Naive B cell (primary cell): ENCODE data around the gene CASQ2. TPM values are rescaled to one million over a fixed set of nuclear protein-coding genes. Genes with fewer than 3 reads are reported as not detected.

Experiments
- ATAC-seq, 2 donors: fragments of 150-1000 bp; cut with Tn5 transposase; 2 replicates each; pipeline ENCODE4 v1.10.0; 2021; ENCODE audit warnings: low read depth in 2 of 2, mild to moderate bottlenecking in 2 of 2, moderate library complexity in 2 of 2
- DNase-seq: peaks from one replicate; pipeline ENCODE4 v3.0.0; 2022
- H3K27ac Mint-ChIP-seq, 6 donors: one replicate each; pipeline ENCODE4 v1.8.0; 2020 to 2022; ENCODE audit warnings: mild to moderate bottlenecking in 6 of 6, mixed read lengths in 6 of 6, moderate library complexity in 5 of 6, inconsistent platforms in 2 of 6
- H3K27me3 Mint-ChIP-seq, 3 donors: one replicate each; pipeline ENCODE4 v1.8.0; 2021 to 2022; ENCODE audit warnings: mixed read lengths in 3 of 3, mild to moderate bottlenecking in 1 of 3
- H3K36me3 Mint-ChIP-seq, 2 donors: one replicate each; pipeline ENCODE4 v1.8.0; 2020 to 2022; ENCODE audit warnings: mixed read lengths in 2 of 2, inconsistent platforms in 1 of 2, mild to moderate bottlenecking in 1 of 2
- H3K4me1 Mint-ChIP-seq, 3 donors: one replicate each; pipeline ENCODE4 v1.8.0; 2020 to 2022; ENCODE audit warnings: mixed read lengths in 3 of 3, inconsistent platforms in 1 of 3, mild to moderate bottlenecking in 1 of 3, moderate library complexity in 1 of 3
- H3K4me3 Mint-ChIP-seq, 8 donors: one replicate each; pipeline ENCODE4 v1.8.0; 2020 to 2022; ENCODE audit warnings: mild to moderate bottlenecking in 8 of 8, mixed read lengths in 8 of 8, moderate library complexity in 8 of 8, inconsistent platforms in 2 of 8
- H3K9me3 Mint-ChIP-seq, 7 donors: one replicate each; pipeline ENCODE4 v1.8.0; 2020 to 2022; ENCODE audit warnings: mixed read lengths in 7 of 7, mild to moderate bottlenecking in 5 of 7, inconsistent platforms in 2 of 7, moderate library complexity in 1 of 7
- polyA plus RNA-seq, 6 donors: library from polyadenylated mRNA; unstranded; fragments of 300-500 nt; fragmentation: Illumina TruSeq; gene quantifications; one replicate each; pipeline ENCODE4 v1.2.3, GENCODE V29; 2021; ENCODE audit warnings: low read depth in 6 of 6

Gene CASQ2
- polyA plus RNA-seq, 6 donors from 2014 or later: not detected

DNA sequence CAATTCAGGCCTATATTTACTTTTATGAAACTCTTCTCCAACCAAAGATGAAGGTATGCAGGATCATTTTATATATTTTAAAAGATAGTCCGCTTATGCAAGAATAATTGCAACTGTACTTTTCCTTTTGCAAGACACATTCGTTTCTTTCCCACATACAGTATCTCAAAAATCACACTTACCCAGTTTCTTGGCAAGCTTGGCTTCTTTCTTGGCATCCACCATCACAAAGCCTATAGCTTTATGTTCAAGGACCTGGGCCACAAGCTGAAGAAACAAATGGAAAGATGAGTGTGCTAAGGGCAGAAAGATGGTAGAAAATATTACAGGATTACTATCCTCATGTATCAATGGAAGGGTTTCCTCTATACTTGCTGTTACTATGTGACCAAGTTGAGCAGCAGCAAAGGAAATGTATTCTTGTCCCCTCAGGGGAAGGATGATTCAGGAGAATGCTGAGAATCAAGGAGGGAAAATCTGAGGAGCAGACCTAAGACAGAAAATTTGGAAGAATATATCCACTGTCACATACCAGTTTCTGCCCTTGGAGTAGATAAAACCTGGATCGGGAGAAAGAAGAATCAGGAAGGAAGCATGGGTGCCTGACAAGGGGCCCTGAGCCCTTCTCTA lies 23.8 kb downstream of the CASQ2 start:
- ATAC-seq: no peak
- peaks cover 10 to 11% (median 11%) of the 10 kb centered on the region in 3 donors for H3K27me3 Mint-ChIP-seq
- no peak for DNase-seq
- no peak overlapping the region for H3K4me3 Mint-ChIP-seq
- H3K27ac Mint-ChIP-seq: no peak overlapping the region
- peaks cover 0 to 4% (median 0%) of the 10 kb centered on the region in 7 donors for H3K9me3 Mint-ChIP-seq
- no peaks in the 10 kb centered on the region for H3K36me3 Mint-ChIP-seq
- H3K4me1 Mint-ChIP-seq: no peaks in the 10 kb centered on the region

DNA sequence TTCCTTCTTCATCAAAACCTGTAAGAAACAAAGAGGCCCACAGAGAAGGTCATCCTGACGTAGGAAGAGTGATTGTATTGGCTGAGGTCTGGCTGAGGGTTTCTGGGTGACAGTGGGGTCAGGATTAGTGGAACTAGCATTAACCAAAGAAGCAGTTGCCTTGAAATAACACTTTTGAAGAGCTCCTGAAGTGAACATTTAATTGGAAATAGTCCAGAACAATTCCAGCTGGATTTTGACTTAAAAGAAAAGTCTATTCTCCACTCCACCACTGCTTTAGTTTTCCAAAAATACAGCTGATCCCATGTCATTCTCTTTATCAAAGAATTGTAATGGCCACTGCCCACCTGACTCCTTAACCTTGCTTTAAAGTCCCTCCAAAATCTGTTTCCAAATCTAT lies 27.7 kb downstream of the CASQ2 start:
- Mint-ChIP-seq H3K4me3 (no peak overlapping the region), H3K36me3 (no peaks in the 10 kb centered on the region), H3K9me3 (peaks cover 0 to 4% (median 0%) of the 10 kb centered on the region in 7 donors), H3K27ac (no peak overlapping the region), H3K4me1 (no peaks in the 10 kb centered on the region), H3K27me3 (peaks cover 4 to 9% (median 7%) of the 10 kb centered on the region in 3 donors)
- DNase-seq (no peak), ATAC-seq (no peak)

DNA sequence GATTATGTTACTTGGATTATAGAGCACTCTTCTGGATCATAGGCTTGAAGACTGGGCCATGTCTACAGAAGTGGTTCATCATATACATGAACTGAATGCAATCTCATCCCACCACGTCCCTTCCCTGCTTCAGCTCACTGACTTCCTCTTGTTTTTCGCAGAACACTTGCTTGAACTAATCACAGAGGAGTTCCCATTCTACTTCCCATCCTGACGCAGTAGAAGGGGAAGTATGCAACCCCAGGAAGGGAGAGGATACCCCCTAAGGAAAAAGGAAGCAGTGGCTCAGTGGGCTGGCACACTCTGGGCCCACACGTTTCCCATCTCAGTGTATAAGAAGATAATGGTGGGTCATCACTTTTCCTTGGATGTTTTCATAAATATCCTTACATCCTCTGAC lies 36.2 kb downstream of the CASQ2 start:
- Mint-ChIP-seq H3K4me1 (no peaks in the 10 kb centered on the region), H3K27me3 (peaks cover 6 to 9% (median 9%) of the 10 kb centered on the region in 3 donors), H3K27ac (no peak overlapping the region), H3K36me3 (no peaks in the 10 kb centered on the region), H3K4me3 (no peak overlapping the region), H3K9me3 (no peaks in the 10 kb centered on the region)
- no peak for DNase-seq
- ATAC-seq: no peak

DNA sequence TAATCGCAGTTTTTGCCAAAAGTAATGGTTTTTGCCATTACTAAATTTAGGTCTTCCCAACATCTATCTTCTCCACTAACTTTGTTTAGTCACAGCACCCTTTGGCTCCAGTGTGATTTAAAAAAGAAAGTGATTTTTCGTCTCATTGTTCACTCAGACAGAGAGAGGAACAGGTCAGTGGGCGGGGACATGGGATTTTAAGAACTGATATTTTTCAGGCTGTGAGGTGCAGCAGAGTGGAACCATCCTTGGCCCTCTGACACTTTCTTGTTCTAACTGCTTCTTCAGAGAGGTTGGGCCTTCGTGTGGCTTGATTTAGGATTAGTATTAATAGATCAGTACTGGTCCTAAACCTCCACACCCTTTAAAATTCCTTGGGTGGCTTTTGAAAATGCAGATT lies 38.8 kb downstream of the CASQ2 start:
- no peak for DNase-seq
- ATAC-seq: no peak
- Mint-ChIP-seq H3K9me3 (no peaks in the 10 kb centered on the region), H3K4me3 (no peak overlapping the region), H3K4me1 (no peaks in the 10 kb centered on the region), H3K27ac (no peak overlapping the region), H3K36me3 (no peaks in the 10 kb centered on the region), H3K27me3 (peaks cover 6 to 9% (median 8%) of the 10 kb centered on the region in 3 donors)

GRCh38 chr1:115728341-115728740 lies 40.2 kb downstream of the CASQ2 start:
- H3K4me3 Mint-ChIP-seq: no peak overlapping the region
- ATAC-seq: no peak
- no peaks in the 10 kb centered on the region for H3K36me3 Mint-ChIP-seq
- H3K27me3 Mint-ChIP-seq: no peaks in the 10 kb centered on the region
- H3K4me1 Mint-ChIP-seq: no peaks in the 10 kb centered on the region
- no peak overlapping the region for H3K27ac Mint-ChIP-seq
- H3K9me3 Mint-ChIP-seq: no peaks in the 10 kb centered on the region
- DNase-seq: no peak

DNA sequence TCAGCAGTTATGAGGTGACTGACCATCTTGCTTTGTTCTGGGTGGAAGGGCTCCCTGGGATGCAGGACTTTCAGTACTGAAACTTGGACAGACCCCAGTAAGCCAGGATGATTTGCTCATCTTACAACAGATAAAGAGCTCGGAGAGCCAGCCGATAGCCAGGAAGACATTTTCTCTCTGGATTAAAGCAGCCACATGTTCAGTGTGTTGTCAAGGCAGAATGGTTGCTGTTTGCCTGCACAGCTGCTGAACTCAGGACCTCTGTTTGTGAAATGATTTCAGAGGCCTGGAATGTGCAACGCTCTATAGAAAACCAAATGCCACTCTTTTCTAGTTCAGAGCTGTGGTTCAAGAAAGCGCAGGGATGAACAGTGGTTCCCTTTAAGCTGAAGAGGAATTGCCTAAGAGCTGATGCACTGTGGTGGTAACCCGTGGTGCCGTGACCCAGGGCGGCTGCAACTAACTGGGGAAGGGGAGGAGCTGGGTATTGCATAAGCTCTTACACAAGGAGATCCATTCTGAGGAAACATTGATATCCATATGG lies 40.7 kb downstream of the CASQ2 start:
- no peak for ATAC-seq
- Mint-ChIP-seq H3K4me3 (no peak overlapping the region), H3K4me1 (no peaks in the 10 kb centered on the region), H3K27ac (no peak overlapping the region), H3K9me3 (no peaks in the 10 kb centered on the region), H3K27me3 (no peaks in the 10 kb centered on the region), H3K36me3 (no peaks in the 10 kb centered on the region)
- no peak for DNase-seq

DNA sequence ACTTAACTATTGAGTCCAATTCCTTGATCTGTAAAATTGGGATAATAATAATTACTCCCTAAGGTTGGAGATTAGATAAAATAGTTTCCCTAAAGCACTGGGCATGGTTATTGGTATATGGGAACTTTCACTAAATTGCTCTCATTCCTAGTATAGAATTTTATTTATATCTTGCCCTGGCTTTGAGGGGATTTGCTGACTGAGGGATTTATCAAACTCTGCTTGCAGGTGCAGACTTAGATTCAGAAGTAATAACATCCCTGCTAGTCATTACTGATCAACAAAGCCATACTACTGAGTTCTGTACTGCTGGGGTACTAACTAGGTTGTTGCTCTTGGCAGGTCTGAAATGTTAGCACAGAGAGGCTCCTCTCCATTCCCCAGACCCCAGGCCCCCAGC lies 41.9 kb downstream of the CASQ2 start:
- Mint-ChIP-seq H3K4me3 (no peak overlapping the region), H3K36me3 (no peaks in the 10 kb centered on the region), H3K9me3 (peaks cover 0 to 4% (median 0%) of the 10 kb centered on the region in 7 donors), H3K27ac (no peak overlapping the region), H3K4me1 (no peaks in the 10 kb centered on the region), H3K27me3 (peaks cover 0 to 9% (median 6%) of the 10 kb centered on the region in 3 donors)
- ATAC-seq (no peak), DNase-seq (no peak)

DNA sequence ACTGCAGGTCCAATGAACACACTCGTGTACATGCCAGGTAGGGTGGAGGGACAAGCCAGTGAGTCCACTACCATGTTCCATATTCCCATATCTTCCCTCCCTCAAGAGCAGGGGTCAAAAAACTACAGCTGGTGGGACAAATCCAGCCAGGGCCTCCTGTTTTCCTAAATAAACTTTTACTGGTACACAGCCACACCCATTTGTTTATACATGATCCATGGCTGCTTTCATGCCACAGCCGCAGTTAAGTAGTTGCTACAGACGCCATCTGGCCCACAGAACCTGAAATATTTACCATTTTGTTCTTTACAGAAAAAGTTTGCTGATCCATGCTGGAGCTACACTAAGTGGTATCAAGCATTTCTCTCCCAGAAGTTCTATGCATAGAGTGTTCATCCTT lies 42.4 kb downstream of the CASQ2 start:
- H3K9me3 Mint-ChIP-seq: peaks cover 0 to 4% (median 0%) of the 10 kb centered on the region in 7 donors
- ATAC-seq (no peak), DNase-seq (no peak)
- no peak overlapping the region for H3K27ac Mint-ChIP-seq
- H3K4me1 Mint-ChIP-seq: no peaks in the 10 kb centered on the region
- H3K27me3 Mint-ChIP-seq: peaks cover 0 to 9% (median 6%) of the 10 kb centered on the region in 3 donors
- no peak overlapping the region for H3K4me3 Mint-ChIP-seq
- H3K36me3 Mint-ChIP-seq: no peaks in the 10 kb centered on the region

GRCh38 chr1:115725600-115725999 lies 42.9 kb downstream of the CASQ2 start:
- H3K36me3 Mint-ChIP-seq: no peaks in the 10 kb centered on the region
- H3K9me3 Mint-ChIP-seq: peaks cover 0 to 4% (median 0%) of the 10 kb centered on the region in 7 donors
- H3K4me1 Mint-ChIP-seq: no peaks in the 10 kb centered on the region
- no peak overlapping the region for H3K4me3 Mint-ChIP-seq
- H3K27ac Mint-ChIP-seq: no peak overlapping the region
- no peak for ATAC-seq
- H3K27me3 Mint-ChIP-seq: peaks cover 0 to 9% (median 6%) of the 10 kb centered on the region in 3 donors
- DNase-seq: no peak

DNA sequence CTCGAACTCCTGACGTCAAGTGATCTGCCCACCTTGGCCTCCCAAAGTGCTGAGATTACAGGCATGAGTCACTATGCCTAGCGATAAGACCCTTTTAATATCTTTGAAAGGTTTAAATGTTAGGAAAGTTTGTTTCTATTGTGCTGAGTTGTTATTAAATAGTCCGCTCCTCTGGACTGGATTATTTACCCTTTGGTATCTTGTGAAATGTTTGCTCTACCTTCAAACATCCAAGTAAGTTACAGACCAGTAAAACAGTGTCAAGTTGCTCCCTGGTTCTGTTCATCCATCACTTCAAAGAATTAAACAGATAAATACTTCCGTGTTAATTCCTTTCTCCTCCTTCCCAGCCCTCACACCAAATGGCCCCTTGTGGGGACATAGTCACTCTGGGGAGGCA lies 44.8 kb downstream of the CASQ2 start:
- H3K4me3 Mint-ChIP-seq: no peak overlapping the region
- peaks cover 0 to 4% (median 0%) of the 10 kb centered on the region in 7 donors for H3K9me3 Mint-ChIP-seq
- DNase-seq: no peak
- no peak overlapping the region for H3K27ac Mint-ChIP-seq
- no peaks in the 10 kb centered on the region for H3K36me3 Mint-ChIP-seq
- ATAC-seq: no peak
- H3K27me3 Mint-ChIP-seq: peaks cover 0 to 10% (median 6%) of the 10 kb centered on the region in 3 donors
- no peaks in the 10 kb centered on the region for H3K4me1 Mint-ChIP-seq

DNA sequence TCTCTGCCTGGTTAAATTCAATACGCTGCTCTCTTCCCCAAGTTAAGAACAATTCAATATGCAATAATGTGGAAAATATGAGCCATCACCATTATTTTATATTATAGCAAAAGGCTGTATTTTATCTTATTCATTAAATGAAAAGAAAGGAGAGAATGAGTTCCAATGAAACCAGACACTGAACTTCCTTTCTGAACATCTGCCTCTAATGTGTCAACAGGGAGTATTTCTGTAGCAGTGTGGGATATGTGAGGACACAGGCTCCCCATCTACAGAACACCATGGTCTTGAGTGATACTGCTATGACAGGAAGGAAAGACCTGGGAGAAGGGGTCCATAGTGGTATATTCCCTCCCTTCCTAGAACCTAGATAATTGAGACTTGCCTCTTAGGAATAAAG lies 46.3 kb downstream of the CASQ2 start:
- H3K4me3 Mint-ChIP-seq: no peak overlapping the region
- ATAC-seq (no peak), DNase-seq (no peak)
- H3K27ac Mint-ChIP-seq: no peak overlapping the region
- H3K27me3 Mint-ChIP-seq: peaks cover 0 to 25% (median 18%) of the 10 kb centered on the region in 3 donors
- no peaks in the 10 kb centered on the region for H3K4me1 Mint-ChIP-seq
- no peaks in the 10 kb centered on the region for H3K36me3 Mint-ChIP-seq
- peaks cover 0 to 4% (median 0%) of the 10 kb centered on the region in 7 donors for H3K9me3 Mint-ChIP-seq

GRCh38 chr1:115719285-115719684 lies 49.2 kb downstream of the CASQ2 start:
- H3K9me3 Mint-ChIP-seq: peaks cover 0 to 4% (median 0%) of the 10 kb centered on the region in 7 donors
- no peaks in the 10 kb centered on the region for H3K4me1 Mint-ChIP-seq
- peaks cover under 1 to 30% (median 26%) of the 10 kb centered on the region in 3 donors for H3K27me3 Mint-ChIP-seq
- ATAC-seq (no peak), DNase-seq (no peak)
- no peak overlapping the region for H3K27ac Mint-ChIP-seq
- no peaks in the 10 kb centered on the region for H3K36me3 Mint-ChIP-seq
- no peak overlapping the region for H3K4me3 Mint-ChIP-seq

- Mint-ChIP-seq H3K27me3 (peaks cover 4 to 33% (median 30%) of the 10 kb centered on the region in 3 donors), H3K4me1 (no peaks in the 10 kb centered on the region), H3K4me3 (no peak overlapping the region), H3K36me3 (no peaks in the 10 kb centered on the region), H3K9me3 (peaks cover 0 to 4% (median 0%) of the 10 kb centered on the region in 7 donors), H3K27ac (peak overlapping the region in 1 of 6 donors; percentile 0)
- no peak for ATAC-seq
- DNase-seq: no peak
Measured at GRCh38 chr1:115718011-115718754, 50.3 kb downstream of the CASQ2 start.

DNA sequence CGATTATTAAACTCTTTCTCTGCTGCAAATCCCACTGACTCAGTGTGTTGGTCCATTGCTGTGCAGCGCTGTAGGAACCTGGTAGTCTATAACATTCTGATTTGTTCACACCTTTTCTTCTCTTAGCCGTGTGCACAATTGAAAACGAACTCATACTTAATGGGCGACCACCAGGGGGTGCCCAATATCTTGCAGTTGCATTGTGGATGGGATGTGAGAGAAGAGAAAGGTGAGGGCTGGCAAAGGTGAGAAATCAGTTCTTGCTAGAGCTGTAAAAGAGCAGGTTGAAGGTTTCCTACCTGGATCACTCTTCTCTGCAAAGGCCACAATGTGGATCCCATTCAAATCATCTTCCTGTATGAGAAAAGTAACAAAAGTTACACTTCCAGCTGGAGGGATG lies 51.0 kb downstream of the CASQ2 start:
- DNase-seq (no peak), ATAC-seq (no peak)
- peaks cover 4 to 32% (median 28%) of the 10 kb centered on the region in 3 donors for H3K27me3 Mint-ChIP-seq
- no peak overlapping the region for H3K27ac Mint-ChIP-seq
- peaks cover 0 to 3% (median 0%) of the 10 kb centered on the region in 7 donors for H3K9me3 Mint-ChIP-seq
- H3K4me3 Mint-ChIP-seq: no peak overlapping the region
- H3K36me3 Mint-ChIP-seq: no peaks in the 10 kb centered on the region
- no peaks in the 10 kb centered on the region for H3K4me1 Mint-ChIP-seq
